Panc1 (cell line): ENCODE measurements around the gene CAVIN2. TPM values are rescaled to one million over a fixed set of nuclear protein-coding genes. Genes with fewer than 3 reads are reported as not detected.

Source experiments
- ATAC-seq: fragments of 200-7000 bp; cut with Tn5 transposase; 2 replicates; pipeline ENCODE4 v1.9.1; 2020; ENCODE audit warnings: mild to moderate bottlenecking, moderate library complexity
- BruUV-seq: library from RNA; stranded (reverse); fragments of 400-500 nt; replicated peaks from 2 replicates; lab custom pipeline; 2021; lab: Mats Ljungman, UMichigan
- CTCF ChIA-PET: fragments of 300-600 bp; sonication (Branson Sonifier 250); formaldehyde crosslinking; loops from one replicate; lab custom pipeline; 2022; ENCODE audit warnings: antibody characterized with exemption; lab: Charles Lee
- POLR2A ChIA-PET: fragments of 300-600 bp; sonication (Branson Sonifier 250); formaldehyde crosslinking; loops from one replicate; lab custom pipeline; 2022; ENCODE audit warnings: antibody characterized with exemption; lab: Charles Lee
- DNase-seq: peaks from one replicate; pipeline ENCODE4 v3.0.0-alpha.2; 2010; ENCODE audit warnings: low read depth, low spot score
- H3K27ac ChIP-seq: 2 replicates; pipeline ENCODE4 v1.5.1; 2011; ENCODE audit warnings: mild to moderate bottlenecking, low read length, inconsistent platforms
- H3K27me3 ChIP-seq: fragments of 200-500 bp; sonication (Bioruptor generic); 2 replicates; pipeline ENCODE4 v1.6.0; 2014; ENCODE audit warnings: low read length, inconsistent platforms; ENCODE audit not compliant: control insufficient read depth, insufficient read depth
- H3K36me3 ChIP-seq: fragments of 200-500 bp; sonication (Bioruptor generic); 2 replicates; pipeline ENCODE4 v1.5.1; 2014; ENCODE audit warnings: inconsistent platforms, mild to moderate bottlenecking, low read length, moderate library complexity; ENCODE audit not compliant: control insufficient read depth, insufficient read depth
- H3K4me1 ChIP-seq: 2 replicates; pipeline ENCODE4 v1.5.1; 2011; ENCODE audit warnings: inconsistent platforms, mild to moderate bottlenecking, low read length, moderate library complexity; ENCODE audit not compliant: control insufficient read depth, insufficient read depth
- H3K4me3 ChIP-seq, 2 experiments: 2 replicates each; pipeline ENCODE4 v1.5.1; 2011 to 2012; ENCODE audit warnings: low read depth in 2 of 2, low read length in 2 of 2, mild to moderate bottlenecking in 2 of 2, inconsistent platforms in 1 of 2, moderate library complexity in 1 of 2
- H3K9me3 ChIP-seq: fragments of 200-500 bp; sonication (Bioruptor generic); 2 replicates; pipeline ENCODE4 v1.5.1; 2014; ENCODE audit warnings: low read depth, mild to moderate bottlenecking, inconsistent platforms, low read length, moderate library complexity; ENCODE audit not compliant: control insufficient read depth, insufficient read depth
- POLR2AphosphoS5 ChIP-seq: IDR thresholded peaks from 2 replicates; pipeline ENCODE4 v1.6.1; 2012; ENCODE audit warnings: mild to moderate bottlenecking, low read depth, low read length, moderate library complexity
- REST ChIP-seq, 2 experiments: IDR thresholded peaks; 2 replicates each; pipeline ENCODE4 v1.6.1; 2011 to 2012; ENCODE audit warnings: low read depth in 2 of 2, control low read depth in 1 of 2, low read length in 1 of 2, mild to moderate bottlenecking in 1 of 2, moderate library complexity in 1 of 2; ENCODE audit not compliant: insufficient read depth in 1 of 2
- SIN3A ChIP-seq: IDR thresholded peaks from 2 replicates; pipeline ENCODE4 v1.6.1; 2012; ENCODE audit warnings: low read depth, mild to moderate bottlenecking, low read length, moderate library complexity, borderline replicate concordance; ENCODE audit not compliant: insufficient read depth
- TCF7L2 ChIP-seq: IDR thresholded peaks from 2 replicates; pipeline ENCODE4 v1.6.1; 2011; ENCODE audit warnings: mild to moderate bottlenecking, low read depth, low read length, inconsistent platforms
- in situ Hi-C: cut with HindIII; loops from 2 replicates; pipeline ENCODE4 v1.10.0; 2016; ENCODE audit warnings: low sequenced_read_pairs, low pct_unique_long_range_greater_than_20kb
- intact Hi-C: fragments of 100-400 bp; cut with micrococcal nuclease; formaldehyde crosslinking; loops from one replicate; pipeline ENCODE4 v1.10.0; 2022; ENCODE audit not compliant: unreplicated experiment
- total RNA-seq: library from RNA; stranded (reverse); gene quantifications from one replicate; pipeline ENCODE4 v1.2.1, GENCODE V29; 2021; ENCODE audit not compliant: unreplicated experiment
- TF ChIP-seq, protein P1 (sequence below): fragments of 450-650 bp; IDR thresholded peaks from 2 replicates; pipeline ENCODE4 v1.5.1; 2017; ENCODE audit warnings: mild to moderate bottlenecking

CAVIN2 gene
- total RNA-seq, 1 experiment from 2014 or later, result 0.95 TPM

DNA sequence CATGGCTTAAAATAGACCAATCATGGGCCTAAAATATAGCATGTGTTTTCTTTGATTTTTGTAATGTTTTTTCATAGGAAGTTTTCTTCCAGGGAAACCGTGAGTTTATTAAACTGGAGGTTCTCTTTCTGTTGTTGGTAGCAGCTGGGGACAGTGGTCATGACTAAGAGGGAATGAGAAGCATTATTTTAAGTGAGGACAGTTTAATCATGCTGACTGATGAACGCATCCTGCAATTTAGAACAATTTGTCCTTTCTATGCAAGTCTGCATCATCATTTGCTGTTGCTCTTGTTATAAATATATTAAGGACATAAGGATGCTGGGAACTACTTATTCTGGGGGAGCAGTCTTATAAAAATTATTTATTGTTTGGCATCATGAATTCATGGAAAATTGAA is 51.2 kb downstream of the CAVIN2 start:
- Histone ChIP-seq H3K27ac (no peak overlapping the region), H3K36me3 (no peaks in the 10 kb centered on the region), H3K4me3 (no peak overlapping the region), H3K27me3 (0 out of 2 replicates have a peak, but pooled peaks cover 2% of the 10 kb centered on the region), H3K4me1 (no peaks in the 10 kb centered on the region), H3K9me3 (no peaks in the 10 kb centered on the region)
- intact Hi-C loops, result no loop called here
- ATAC-seq (no peak), DNase-seq (no peak)
- no TSS peak for BruUV-seq
- ChIA-PET POLR2A (no interaction called here), CTCF (no interaction called here)
- TF ChIP-seq TCF7L2 (no peak), REST (IDR thresholded peaks at IDR 0.05; ENCODE audit: insufficient read depth in 1 of 2, low read depth in 2 of 2, low read length in 1 of 2) (no peak), POLR2AphosphoS5 (no peak), SIN3A (no peak)
- TF ChIP-seq, protein P1, sequence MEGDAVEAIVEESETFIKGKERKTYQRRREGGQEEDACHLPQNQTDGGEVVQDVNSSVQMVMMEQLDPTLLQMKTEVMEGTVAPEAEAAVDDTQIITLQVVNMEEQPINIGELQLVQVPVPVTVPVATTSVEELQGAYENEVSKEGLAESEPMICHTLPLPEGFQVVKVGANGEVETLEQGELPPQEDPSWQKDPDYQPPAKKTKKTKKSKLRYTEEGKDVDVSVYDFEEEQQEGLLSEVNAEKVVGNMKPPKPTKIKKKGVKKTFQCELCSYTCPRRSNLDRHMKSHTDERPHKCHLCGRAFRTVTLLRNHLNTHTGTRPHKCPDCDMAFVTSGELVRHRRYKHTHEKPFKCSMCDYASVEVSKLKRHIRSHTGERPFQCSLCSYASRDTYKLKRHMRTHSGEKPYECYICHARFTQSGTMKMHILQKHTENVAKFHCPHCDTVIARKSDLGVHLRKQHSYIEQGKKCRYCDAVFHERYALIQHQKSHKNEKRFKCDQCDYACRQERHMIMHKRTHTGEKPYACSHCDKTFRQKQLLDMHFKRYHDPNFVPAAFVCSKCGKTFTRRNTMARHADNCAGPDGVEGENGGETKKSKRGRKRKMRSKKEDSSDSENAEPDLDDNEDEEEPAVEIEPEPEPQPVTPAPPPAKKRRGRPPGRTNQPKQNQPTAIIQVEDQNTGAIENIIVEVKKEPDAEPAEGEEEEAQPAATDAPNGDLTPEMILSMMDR, result no peak
- in situ Hi-C loops, result no loop called here

DNA sequence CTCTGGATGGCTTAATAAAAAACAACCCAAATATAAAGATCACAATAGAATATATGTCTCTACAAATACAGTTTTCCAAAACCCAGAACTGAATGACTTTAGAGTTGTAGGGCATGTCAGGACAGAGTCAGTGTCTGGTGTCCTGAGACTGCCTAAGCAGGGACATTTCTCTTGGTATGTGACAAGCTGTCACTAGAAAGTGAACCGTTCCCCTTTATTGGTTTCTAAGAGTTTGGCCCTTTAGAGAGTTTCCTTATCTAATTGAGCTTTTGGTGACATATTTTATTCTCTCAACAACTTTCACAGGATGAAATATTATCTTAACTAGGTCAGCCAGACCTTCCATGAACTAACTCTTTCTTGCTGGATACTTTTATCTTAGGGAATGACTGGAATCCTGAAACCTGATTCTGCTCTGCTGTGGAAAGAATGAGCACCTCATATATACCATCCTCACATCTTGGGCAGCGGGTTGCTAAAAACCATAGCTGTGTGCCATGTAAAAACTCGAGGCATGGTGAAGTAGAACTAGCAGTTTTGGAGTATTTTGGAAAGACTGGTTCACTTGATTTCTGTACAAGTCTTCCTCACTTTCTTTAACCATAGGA is 54.8 kb downstream of the CAVIN2 start:
- Histone ChIP-seq H3K4me1 (no peaks in the 10 kb centered on the region), H3K36me3 (no peaks in the 10 kb centered on the region), H3K4me3 (no peak overlapping the region), H3K27ac (no peak overlapping the region), H3K27me3 (peaks cover 7% of the 10 kb centered on the region; the same call in 1 of the 2 replicates), H3K9me3 (no peaks in the 10 kb centered on the region)
- ChIA-PET CTCF (no interaction called here), POLR2A (no interaction called here)
- BruUV-seq, result no TSS peak
- TF ChIP-seq SIN3A (no peak), REST (IDR thresholded peaks at IDR 0.05; ENCODE audit: insufficient read depth in 1 of 2, low read depth in 2 of 2, low read length in 1 of 2) (no peak), TCF7L2 (no peak), POLR2AphosphoS5 (no peak)
- TF ChIP-seq, protein P1, result no peak
- in situ Hi-C loops, result no loop called here
- ATAC-seq, result no peak
- DNase-seq, result no peak
- intact Hi-C loops, result no loop called here
